Pons (tissue), 1 donor: ENCODE data around the gene TSEN2.
"Not testable (repeated sequence)": the region's sequence is repeated elsewhere in the genome, so short reads cannot be mapped to it uniquely, and the experiment has no call there.

Source experiments
- DNase-seq: peaks from one replicate; pipeline ENCODE4 v3.0.0-alpha.2; 2016; ENCODE audit warnings: low spot score

TSEN2 gene

DNA sequence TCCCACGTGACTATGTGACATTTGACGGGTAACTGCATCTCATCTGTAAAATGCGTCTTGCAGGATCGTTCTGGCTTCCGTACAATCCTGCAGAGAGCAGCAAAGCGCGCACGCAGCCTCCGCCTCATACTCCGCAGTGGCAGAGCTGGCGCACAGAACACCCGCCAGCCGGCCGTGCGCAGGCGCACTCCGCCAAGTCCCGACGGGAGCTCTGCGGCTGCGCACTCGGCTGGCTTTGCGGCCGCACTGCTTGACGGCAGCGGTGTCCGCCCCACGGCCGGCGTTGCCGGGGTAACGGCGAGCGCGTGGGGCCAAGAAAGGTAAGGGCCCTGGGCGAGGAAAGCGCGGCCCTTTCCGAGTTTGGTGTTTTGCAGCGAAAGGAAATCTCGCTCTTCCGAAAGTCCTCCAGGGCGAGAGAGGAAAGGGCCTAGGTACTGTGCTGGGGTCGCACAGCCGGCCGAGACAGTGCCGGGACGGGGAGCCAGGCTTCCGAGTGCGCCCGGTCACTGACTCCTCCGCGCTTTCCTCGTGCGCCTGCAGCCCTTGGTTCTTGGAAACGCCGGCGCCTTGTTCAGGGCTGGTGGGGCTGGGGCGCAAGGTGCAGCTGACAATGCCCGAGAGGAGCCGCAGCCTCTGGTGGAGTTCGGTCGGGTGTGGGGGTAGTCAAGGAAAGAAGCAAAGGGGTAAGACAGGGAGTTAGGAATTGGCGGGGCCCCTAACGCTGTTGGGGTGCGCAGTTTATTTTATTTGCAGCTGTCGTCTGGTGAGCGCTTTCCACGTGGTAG is at the start of gene TSEN2:
Gene TSEN2, plus strand, starts transcription at position 283 of the 785 bp plus-strand sequence. CDS start 5,321 bp downstream, outside the sequence.
- DNase-seq = peak; percentile 89

DNA sequence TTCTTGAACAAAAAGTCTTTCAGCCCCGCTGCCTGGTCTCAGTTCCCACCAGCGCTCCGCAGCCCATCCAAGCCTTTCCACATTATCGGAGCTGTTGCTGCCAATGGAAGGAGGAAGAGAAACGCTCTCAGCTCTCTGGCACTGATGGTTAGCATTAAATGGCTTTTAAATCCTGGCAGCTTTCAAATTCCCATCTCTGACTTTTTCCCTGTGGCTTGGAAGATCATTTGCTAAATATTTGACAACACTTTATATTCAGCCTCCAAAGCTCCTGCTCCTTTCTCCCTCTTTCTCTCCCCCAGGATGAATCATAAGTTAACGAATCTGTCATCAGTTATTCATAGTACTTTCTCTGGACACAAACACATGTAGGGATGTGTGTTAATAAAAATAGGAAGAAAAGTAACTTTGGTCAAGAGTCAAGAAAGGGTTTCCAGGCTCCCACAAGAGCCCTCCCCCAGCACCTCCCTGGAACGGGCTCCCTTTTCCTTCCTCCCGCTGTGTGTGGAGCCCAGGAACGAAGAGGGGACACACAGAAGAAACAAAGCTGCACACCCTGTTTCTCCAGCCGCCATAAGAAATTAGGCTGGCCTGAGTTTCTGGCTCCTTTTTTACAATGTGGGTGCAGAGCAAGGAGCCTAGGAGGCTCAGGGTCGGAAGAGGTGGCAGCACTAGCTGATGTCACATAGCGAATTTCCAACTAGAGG is 47.6 kb upstream of the TSEN2 start:
- no peak for DNase-seq

DNA sequence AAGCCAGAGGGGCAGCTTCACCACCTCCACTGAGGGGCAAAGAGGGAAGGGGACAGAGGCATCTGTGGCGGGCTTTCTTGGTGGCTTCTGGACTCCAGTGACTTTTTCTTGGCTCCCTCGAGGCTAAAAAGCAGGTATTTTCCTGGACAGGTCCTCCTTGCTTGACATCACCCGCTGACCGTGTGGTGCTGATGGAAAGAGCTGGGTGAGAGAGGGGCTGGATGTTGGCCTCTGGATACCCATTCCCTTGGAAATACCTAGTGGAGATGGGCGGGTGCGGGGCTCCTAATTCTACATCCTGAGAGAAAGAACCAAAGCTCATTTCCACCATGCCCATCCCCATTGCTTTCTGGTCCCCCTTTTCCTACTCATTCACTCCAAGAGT is 47.1 kb upstream of the TSEN2 start:
- DNase-seq = no peak

DNA sequence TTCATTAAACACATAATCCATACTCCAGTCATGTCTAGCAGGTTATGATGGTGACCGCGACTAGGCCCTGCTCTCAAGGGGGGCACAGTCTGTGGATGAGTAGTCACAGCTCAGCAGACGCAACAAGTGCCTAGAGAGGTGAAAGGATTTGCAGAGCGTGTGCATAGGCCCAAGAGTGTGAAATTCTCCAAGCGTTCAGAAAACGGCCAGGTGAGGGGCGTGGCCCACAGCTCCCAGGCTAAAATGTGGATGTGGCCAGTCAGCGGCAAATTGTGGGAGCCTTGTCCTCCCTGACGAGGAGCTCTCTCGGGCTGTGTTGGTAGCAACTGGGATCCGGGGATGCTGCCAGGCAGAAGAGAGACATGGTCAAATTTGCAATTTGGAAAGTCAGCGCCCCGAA is 46.4 kb upstream of the TSEN2 start:
- DNase-seq = no peak

DNA sequence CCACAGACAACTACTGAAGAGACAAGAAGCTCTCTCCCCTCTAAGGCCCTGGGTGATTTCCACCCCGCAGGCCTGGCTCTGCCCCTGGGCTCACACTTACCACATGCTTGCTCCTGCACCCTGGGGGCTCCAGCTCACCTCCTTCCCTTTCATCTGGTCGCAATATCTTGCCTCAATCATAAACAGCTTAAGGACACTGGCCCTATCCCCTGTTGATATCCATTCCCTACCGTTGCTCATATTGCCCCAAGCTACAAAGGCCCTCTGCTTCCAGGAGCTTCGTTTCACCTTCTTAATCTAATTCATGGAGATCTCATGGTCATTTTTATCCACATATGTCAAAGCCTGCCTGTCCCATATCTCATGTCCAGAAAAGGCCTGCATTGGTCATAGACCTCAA is 46.0 kb upstream of the TSEN2 start:
- DNase-seq = no peak

DNA sequence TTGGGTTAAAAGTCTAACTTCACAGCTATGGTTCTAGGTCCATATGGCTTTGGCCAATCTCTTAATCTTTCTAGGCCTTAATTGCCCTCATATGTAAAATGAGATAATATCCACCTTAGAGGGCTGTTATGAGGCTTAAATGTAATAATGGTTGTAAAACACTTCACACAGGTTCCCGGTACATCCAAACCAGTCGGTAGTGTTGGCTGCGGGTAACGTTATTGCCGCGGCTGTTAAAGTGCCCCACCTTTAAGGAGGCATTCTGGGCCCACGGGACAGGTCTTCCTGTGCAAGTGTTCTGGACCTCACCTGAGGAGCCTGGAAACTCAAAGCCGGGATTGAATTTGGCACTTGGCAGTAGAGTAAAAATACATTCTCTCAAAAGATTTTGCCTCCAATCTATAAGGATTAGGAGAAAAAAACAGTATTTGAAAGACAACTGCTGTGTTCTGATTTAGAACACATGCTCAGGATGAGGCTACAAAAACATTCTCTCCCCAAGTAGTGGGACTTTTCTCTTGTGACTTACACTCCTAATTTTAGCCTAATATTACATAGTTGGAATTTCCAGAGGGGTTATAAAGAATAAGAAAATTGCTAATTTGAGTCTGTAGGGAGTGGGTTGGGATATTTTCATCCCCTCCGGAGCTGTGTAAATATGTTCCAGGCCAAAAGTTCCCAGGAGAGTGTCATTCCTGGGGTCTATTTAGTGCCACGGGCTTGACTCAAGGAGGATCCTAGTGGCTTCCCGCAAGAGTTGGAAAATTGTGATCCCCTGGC is 44.9 kb upstream of the TSEN2 start:
- DNase-seq = no peak

DNA sequence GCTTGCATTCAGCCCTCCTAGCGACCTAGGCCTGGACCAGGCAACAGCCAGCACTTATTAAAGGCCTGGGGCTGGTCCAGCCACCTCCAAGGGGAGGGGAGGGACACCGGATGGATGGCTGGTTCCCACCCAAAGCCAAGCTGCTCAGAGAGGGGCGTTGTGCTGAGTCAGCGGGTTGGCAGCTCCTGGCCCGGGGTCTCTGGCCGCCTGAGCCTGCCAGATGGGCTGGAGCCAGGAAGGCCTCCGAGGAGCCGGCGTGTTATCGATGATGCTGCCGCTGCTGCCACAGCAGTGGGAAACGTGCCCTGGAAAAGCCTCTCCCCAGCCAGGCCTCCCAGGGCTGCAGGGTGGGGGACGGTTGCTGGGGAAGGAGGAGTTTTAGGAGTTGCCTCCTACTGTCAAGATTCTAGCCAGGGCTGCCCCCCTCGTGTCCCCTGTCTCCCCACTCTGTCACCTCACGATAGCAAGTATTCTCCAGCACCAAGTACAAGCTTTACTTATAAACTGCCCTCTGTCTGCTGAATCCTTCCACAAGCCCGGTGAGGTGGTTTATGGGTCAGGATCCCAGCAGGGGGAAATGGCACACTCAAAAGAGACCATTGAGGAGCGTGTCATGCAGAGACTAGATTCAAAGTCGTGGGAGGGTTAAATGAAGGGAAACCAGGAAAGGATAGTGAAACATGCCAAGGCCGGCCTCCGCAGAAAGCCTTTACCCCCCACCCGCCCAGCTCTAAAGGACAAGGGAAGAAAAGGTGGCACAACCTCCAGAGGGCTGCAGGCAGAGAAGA is 43.2 kb upstream of the TSEN2 start:
- DNase-seq = no peak

DNA sequence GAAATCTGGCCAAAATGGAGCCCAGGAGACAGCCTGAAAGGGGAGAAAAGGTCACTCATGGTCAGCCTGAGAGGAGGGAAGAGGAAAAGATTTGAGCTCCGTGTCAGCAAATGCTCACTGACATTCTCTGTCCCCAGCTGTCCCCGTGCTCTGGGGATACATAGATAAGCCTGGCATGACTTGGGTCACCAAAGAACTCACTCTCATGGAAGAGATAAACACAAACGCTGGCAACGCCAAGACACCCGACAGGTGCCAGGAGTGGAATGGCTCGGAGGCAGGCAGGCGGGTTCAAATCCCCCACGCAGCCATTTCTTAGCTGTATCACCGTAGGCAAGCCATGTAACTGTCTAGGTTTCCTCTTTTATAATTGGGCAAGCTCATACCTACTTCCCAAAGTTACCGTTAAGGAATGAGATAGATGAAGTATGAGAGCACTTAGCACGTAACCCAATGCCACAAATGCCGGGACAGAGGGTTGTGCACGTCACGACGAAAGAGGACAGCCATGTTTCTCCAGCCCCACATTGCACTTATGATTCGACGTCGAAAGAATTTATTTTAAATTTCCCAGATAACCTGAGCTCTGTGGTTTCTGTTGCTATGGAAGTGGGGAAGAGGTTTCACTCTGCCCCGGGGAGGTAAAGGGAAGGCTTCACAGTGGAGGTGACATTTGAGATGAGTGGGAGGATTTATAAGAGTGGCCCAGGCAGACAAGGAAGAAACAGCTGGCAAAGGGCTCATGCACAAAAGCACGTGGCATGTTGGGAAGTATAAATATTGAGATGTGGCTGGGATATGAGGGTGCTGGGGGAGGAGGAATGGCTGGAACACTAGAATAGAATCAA is 41.4 kb upstream of the TSEN2 start:
- DNase-seq = no peak

DNA sequence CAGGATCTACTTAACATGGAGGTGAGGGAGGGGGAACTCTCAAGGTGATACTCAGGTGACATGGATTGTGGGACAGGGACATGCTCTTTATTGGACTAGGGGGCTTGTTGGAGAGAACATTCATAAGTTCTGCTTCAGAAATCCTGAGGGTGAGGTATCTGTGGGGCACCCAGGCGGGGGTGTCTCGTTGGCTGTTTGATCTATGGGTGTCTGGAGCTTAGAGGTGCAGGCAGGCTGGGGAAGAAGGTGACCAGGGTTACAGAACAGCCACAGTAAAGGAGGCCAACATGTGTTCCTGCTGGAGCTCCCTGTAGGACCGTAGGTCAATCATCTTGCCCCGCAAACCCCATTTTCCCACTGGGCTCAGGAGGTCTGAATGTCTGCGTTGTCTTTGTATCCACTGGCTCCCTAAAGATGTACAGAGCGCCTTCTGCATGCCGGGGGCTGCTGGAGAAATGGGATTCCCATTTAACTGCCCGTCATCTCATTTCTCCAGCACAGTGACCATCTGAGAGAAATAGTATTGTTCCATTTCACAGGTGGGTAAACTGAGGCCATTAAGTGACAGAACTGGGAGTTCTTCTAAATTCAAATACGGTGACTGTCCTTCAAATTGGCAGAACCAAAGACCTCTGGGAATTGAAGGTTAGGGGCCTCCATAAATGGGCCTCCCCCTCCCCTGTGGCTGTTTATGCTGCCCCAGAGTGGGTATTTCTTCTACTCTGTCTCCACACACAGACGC is 40.3 kb upstream of the TSEN2 start:
- no peak for DNase-seq

DNA sequence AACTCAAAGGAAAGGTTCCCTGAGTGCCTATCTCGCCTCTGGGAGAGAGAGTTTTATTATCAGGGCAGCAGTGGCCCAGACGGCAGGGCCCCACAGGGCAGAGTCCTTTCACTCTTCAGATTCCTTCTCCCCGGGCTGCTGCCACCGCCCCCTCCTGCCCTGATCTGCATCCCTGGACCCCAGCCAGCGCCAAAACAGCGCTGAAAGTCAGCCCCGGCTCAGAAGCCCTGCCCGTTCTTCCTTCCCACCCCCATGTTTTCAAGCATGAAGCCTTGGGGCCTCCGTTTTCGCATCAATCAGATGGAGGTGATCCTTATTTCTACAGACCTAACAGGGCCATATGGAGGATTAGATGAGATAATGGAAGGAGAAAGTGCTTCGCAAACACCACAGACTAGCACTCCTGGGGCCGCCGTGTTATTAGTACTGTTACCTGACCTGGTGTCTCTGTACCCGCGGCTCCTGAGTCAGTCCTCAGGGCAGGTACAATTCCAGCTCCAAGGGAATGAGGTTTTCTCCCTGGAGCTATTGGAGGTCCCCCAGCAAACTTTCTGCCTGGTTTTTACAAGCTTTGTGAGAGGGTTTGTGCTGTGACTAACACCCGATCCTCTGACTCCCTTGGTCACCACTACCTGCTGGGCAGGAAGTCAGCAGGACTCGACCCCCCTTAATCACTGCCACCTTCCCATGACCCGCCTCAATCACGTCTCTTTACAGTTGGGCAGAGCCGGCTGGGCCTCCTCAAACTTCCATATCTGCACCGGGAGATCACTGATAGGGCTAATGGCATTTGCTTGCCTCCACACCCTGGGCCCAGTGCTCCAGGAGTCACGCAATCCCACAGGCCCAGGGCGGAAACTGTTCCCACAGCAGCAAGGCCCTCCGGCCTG is 39.5 kb upstream of the TSEN2 start:
- DNase-seq = no peak

DNA sequence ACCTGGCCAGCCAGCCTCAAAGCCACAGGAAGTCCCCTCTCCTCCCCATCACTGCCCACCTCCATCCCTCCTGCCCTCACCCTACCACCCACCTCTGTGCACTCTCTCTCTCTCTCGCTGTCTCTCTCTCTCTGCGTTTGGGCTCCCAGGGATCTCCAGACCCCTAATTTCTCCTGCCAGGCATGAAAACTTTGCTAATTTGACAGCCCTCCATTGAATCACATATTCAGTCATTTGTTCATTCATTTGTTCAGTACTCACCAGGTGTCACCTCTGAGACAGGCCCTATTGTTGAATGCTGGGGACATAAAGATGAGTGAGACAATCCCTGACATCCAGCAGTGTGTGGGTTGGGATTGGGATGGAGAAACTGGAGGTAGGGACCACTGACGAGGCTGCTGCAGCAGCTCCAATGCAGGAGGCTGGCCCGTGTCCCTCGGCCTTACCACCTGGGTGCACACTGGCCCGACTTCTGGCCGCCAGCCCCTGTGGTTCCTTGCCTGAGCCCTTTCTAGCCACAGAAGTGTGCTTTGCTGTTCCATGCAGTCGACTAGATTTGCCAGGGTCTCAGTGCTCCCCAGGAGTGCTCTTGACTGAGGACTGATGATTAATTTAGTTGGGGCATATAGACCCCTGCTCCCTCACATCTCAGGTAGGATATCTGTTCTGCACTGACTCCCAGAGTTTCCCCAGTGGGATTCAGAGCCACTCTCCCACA is 38.6 kb upstream of the TSEN2 start:
- DNase-seq = no peak

DNA sequence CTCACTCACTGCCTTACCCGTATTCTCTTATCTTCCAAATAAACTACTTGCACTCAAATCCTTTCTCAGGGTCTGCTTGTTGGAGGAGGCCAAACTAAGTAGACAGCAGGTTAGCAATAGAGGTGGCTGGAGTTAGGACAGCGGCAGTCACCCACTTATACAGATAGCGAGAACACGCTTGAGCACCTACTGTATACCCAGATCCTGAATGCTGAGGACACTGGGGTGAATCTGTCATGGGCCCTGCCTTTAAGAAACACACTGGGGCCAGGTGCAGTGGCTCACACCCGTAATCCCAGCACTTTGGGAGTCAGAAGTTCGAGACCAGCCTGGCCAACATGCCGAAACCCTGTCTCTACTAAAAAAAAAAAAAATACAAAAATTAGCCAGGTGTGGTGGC is 38.0 kb upstream of the TSEN2 start:
- DNase-seq = no peak

DNA sequence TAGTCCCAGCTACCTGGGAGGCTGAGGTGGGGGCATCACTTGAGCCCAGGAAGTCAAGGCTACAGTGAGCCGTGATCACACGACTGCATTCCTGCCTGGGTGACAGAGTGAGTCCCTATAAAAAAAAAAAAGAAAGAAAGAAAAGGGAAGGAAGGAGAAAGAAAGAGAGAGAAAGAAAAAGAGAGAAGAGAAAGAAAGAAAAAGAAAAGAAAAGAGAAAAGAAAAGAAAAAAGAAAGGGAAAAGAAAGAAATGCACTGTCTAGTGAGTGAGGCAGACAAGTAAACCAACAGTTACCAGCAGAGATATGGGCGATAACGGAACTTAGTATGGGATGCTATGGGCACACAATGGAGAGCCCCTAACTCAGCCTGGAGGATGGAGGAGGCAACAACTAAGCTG is 37.2 kb upstream of the TSEN2 start:
- no peak for DNase-seq

DNA sequence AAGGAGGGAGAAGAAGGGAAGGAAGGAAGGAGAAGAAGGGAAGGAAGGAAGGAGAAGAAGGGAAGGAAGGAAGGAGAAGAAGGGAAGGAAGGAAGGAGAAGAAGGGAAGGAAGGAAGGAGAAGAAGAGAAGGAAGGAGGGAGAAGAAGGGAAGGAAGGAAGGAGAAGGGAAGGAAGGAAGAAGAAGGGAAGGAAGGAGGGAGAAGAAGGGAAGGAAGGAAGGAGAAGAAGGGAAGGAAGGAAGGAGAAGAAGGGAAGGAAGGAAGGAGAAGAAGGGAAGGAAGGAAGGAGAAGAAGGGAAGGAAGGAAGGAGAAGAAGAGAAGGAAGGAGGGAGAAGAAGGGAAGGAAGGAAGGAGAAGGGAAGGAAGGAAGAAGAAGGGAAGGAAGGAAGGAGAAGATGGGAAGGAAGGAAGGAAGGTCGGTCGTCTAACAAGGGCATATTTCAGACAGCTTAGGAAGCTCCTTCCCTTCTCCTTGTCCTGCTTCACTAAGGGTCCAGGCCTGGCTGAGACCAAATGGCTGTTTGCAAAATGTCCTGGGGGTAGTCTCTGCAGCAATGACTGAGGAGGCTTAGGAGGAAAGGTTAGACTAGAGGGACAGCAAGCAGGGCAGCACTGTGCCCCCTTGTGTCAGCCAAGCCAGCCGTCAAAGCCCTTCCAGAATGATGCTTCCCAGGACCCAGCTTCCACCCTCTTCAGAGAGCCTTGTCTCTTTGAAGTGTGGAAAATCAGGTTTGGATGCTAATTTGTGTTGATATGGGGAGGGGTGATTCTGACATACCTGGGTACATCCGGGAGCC is 35.7 kb upstream of the TSEN2 start:
- not testable (repeated sequence) for DNase-seq

DNA sequence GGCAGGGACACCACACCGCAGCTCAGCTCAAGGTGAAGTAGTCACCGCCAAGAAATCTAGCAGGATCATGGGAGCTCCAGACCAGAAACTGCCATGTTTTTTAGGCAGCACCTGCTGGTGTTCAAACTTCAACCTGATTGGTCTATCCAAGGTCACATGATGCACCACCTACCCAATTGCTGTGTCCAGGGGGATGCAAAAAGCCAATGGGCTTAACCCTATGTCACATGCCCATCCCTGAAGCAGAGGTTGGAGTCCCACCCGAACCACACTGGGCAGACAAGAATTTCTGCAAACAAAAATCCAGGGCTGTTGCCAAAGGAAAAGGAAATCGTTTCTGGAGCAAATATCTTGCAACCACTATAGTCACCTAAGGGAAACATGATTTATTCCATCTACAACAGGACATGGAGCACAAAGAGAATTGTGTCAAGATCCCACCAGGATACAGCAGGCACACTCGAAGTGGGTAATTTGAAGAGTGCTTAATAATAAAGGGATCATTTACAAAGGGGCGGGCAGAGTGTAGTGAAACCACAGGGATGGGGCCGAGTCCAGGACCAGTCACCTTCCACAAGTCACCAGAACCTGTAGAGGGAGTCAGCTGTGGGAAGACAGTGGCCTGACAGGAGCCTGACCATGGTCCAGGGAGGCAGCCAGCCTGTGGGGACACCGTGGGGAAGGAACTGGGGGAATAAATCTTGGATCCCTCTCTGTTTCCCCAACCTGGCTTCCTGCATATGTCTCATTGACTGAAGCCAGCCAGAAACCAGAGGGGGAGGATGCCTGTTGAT is 34.2 kb upstream of the TSEN2 start:
- DNase-seq = no peak

DNA sequence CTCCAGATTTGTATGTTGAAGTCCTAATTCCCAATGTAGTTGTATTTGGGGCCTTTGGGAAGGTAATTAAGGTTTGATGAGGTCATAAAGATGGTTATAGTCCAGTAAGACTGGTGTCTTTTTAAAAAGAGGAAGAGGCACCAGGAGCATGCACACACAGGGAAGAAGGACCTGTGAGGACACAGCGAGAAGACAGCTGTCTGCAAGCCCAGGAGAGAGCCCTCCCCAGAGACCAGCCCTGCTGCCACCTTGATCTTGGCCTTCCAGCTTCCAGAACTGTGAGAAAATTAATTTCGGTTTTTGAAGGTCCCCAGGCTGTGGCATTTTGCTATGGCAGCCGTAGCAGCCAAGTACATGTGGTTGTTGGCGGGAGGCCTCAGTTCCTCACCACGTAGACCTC is 32.8 kb upstream of the TSEN2 start:
- DNase-seq = no peak

DNA sequence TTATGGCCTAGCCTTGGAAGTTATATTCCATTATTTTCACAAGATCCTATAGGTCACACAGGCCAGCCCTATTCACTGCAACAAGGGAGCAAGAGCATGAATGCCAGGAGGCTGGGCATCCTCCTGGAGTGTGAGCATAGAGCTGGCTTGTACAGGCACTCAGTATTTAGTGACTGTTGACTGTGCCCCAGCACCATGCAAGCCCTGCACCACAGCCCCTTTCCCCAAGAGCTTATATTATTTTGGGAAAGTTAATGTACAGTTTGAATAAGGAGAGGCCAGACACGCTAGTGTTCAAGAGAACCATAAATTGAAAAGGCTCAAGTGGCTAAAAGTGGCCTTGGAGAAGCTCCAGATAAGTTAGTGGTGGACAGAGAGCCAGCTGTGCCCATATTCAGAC is 32.3 kb upstream of the TSEN2 start:
- DNase-seq = no peak
